Adrenal gland (tissue), 12 donors: ENCODE measurements around the gene HELZ. TPM values are rescaled to one million over a fixed set of nuclear protein-coding genes. Genes with fewer than 3 reads are reported as not detected.
"Not testable (repeated sequence)": the region's sequence is repeated elsewhere in the genome, so short reads cannot be mapped to it uniquely, and the experiment has no call there.

Experiments
- DNase-seq, 7 donors: peaks; one replicate each; pipeline ENCODE4 v3.0.0-alpha.2; 2019 to 2020
- H3K27ac ChIP-seq, 5 donors: fragments of 200-600 bp; sonication (generic) in 4 of 5; 1 replicate in 3 of 5; 2 replicates in 2 of 5; pipeline versions ENCODE4 v1.5.1 to v1.8.0; 2016 to 2020; ENCODE audit warnings: mild to moderate bottlenecking in 1 of 5
- H3K27me3 ChIP-seq: fragments of 200-600 bp; 2 replicates; pipeline ENCODE4 v1.8.0; 2021
- H3K36me3 ChIP-seq, 2 donors: fragments of 200-600 bp; replicated peaks in 1 of 2; 1 replicate in 1 of 2; 2 replicates in 1 of 2; pipeline versions ENCODE4 v1.5.1 to v1.8.0; 2018 to 2022
- H3K4me1 ChIP-seq, 2 donors: fragments of 200-600 bp; replicated peaks in 1 of 2; 1 replicate in 1 of 2; 2 replicates in 1 of 2; pipeline versions ENCODE4 v1.5.1 to v1.8.0; 2018 to 2021
- H3K4me3 ChIP-seq, 4 donors: fragments of 200-600 bp; sonication (generic) in 3 of 4; one replicate each; pipeline ENCODE4 v1.5.1; 2016 to 2018
- H3K9me3 ChIP-seq, 3 donors: fragments of 200-600 bp; sonication (generic) in 1 of 3; replicated peaks in 1 of 3; 1 replicate in 2 of 3; 2 replicates in 1 of 3; pipeline versions ENCODE4 v1.5.1 to v1.8.0; 2016 to 2021
- CTCF ChIP-seq, 6 experiments: fragments of 450-650 bp in 4 of 6; fragments of 200-600 bp in 2 of 6; sonication (generic) in 1 of 6; IDR thresholded peaks; 1 replicate in 5 of 6; 2 replicates in 1 of 6; pipeline versions ENCODE4 v1.5.1 to v1.8.0; 2016 to 2021; ENCODE audit warnings: antibody characterized with exemption in 6 of 6, mild to moderate bottlenecking in 2 of 6, moderate library complexity in 1 of 6
- POLR2A ChIP-seq, 2 donors: fragments of 450-650 bp; IDR thresholded peaks; one replicate each; pipeline ENCODE4 v1.6.1; 2017; ENCODE audit warnings: antibody characterized with exemption in 2 of 2, mild to moderate bottlenecking in 2 of 2, moderate library complexity in 1 of 2
- WGBS, 4 donors: extraction: QIAGEN DNeasy Blood & Tissue Kit in 2 of 4; methylation state at CpG; one replicate each; pipeline versions ENCODE4 v1.1.5 to v1.1.7; 2013 to 2017; 5-methylcytosine and 5-hydroxymethylcytosine counted together
- intact Hi-C, 2 donors: fragments of 100-400 bp; cut with DNase I; formaldehyde crosslinking; loops; one replicate each; pipeline versions ENCODE4 v1.14.1 to v1.15.0; 2022 to 2023
- polyA plus RNA-seq, 3 donors: library from polyadenylated mRNA; stranded (reverse); fragments of 200-250 nt in 2 of 3; fragments of 350-450 nt in 1 of 3; fragmentation: Illumina TruSeq in 1 of 3; extraction: RNeasy Lipid Tissue Mini Kit (QIAGEN cat#74804) in 1 of 3; gene quantifications; one replicate each; pipeline ENCODE4 v1.2.3, GENCODE V29; 2013 to 2014
- total RNA-seq, 9 donors: library from RNA; depleted of rRNA in 4 of 9; stranded (reverse); fragments of >200 nt in 4 of 9; fragments of 120-200 nt in 1 of 9; fragmentation: NEBNext Ultra II Directional in 1 of 9; extraction: Animal tissue kit (Norgen Biotek cat#: 25700) in 1 of 9; gene quantifications; one replicate each; pipeline versions ENCODE4 v1.1.0 to v1.2.4, GENCODE V29; 2013 to 2023
- donor health status: healthy with polysubstance abuse.
- donor health status: Bipolar disorder and iron deficiency.
- donor health status: DM: yes; HTN: yes; CAD: no.
- donor health status: DM: no; HTN: no; CAD: no.
- donor health status: DM: no; HTN: no; CAD: no.
- donor health status: DM: yes; HTN: yes; CAD: no.

HELZ gene
- total and polyA plus RNA-seq, 12 donors: 3.1 to 88.0 (median 47.9) TPM

- TF ChIP-seq CTCF (IDR thresholded peaks at IDR 0.05) (no peak), POLR2A (IDR thresholded peaks at IDR 0.05) (no peak)
- WGBS, 4 donors: 51 to 70% (median 65%) methylated on average over 3 to 11 of the region's 11 CpGs
- H3K4me3 ChIP-seq: no peak overlapping the region
- no peak overlapping the region for H3K27ac ChIP-seq
- intact Hi-C loops: no loop called here
- H3K27me3 ChIP-seq: no peaks in the 10 kb centered on the region
- peak in 1 of 7 donors; percentile 31 for DNase-seq
- no peaks in the 10 kb centered on the region for H3K9me3 ChIP-seq
- no peaks in the 10 kb centered on the region for H3K36me3 ChIP-seq
- H3K4me1 ChIP-seq: peaks cover 12% of the 10 kb centered on the region in 2 donors
These were observed 202.8 kb downstream of the HELZ start for GRCh38 chr17:67041941-67042899.

DNA sequence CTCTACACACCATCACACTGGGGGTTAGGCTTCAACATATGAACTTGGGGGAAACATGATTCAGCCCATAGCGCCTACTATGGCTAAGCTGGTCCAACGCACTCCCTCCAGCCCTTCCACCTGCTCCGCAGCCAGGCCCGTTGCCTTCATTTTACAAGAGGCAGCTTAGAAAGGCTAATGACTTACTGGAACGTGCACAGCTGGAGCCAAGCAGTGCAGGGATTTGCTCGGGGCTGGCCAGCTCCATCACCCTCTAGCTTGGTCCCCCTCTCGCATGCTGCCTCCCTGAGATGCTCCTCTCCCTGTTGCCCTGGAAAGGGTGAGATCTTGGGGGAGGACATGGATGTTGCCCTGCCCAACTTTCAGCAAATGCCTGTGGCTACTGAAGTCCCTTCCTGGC is 203.5 kb downstream of the HELZ start:
- TF ChIP-seq POLR2A (IDR thresholded peaks at IDR 0.05): no peak
- no peak for TF ChIP-seq CTCF (IDR thresholded peaks at IDR 0.05)
- Histone ChIP-seq H3K36me3 (no peaks in the 10 kb centered on the region), H3K4me3 (no peak overlapping the region), H3K27me3 (no peaks in the 10 kb centered on the region), H3K4me1 (peaks cover 12% of the 10 kb centered on the region in 2 donors), H3K9me3 (no peaks in the 10 kb centered on the region), H3K27ac (no peak overlapping the region)
- no peak for DNase-seq
- intact Hi-C loops: no loop called here
- 85 to 100% (median 89%) methylated on average over 5 to 7 of the region's 7 CpGs for whole genome bisulfite sequencing, 4 donors

DNA sequence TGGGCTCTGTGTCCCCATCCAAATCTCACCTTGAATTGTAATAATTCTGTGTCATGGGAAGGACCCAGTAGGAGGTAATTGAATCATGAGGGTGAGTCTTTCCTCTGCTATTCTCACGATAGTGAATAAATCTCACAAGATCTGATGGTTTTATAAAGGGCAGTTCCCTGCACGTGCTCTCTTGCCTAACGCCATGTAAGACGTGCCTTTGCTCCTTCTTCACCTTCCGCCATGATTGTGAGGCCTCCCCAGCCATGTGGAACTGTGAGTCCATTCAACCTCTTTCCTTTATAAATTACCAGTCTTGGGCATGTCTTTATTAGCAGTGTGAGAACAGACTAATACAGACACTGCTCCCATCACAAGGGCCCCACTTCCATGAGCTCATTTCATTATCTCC is 203.9 kb downstream of the HELZ start:
- H3K27me3 ChIP-seq, H3K27ac ChIP-seq, DNase-seq, H3K36me3 ChIP-seq, intact Hi-C loops, H3K4me3 ChIP-seq, H3K9me3 ChIP-seq: not testable (repeated sequence)
- WGBS, 4 donors: 92 to 95% (median 94%) methylated on average over 5 of the region's 5 CpGs
- H3K4me1 ChIP-seq: peaks cover 12% of the 10 kb centered on the region in 2 donors

GRCh38 chr17:67040652-67041051 is 204.3 kb downstream of the HELZ start:
- no peak overlapping the region for H3K27ac ChIP-seq
- H3K9me3 ChIP-seq: no peaks in the 10 kb centered on the region
- peaks cover 12% of the 10 kb centered on the region in 2 donors for H3K4me1 ChIP-seq
- DNase-seq: no peak
- TF ChIP-seq POLR2A (IDR thresholded peaks at IDR 0.05) (no peak), CTCF (IDR thresholded peaks at IDR 0.05) (no peak)
- no peaks in the 10 kb centered on the region for H3K27me3 ChIP-seq
- no peaks in the 10 kb centered on the region for H3K36me3 ChIP-seq
- 91 to 97% (median 94%) methylated on average over 6 of the region's 6 CpGs for WGBS, 4 donors
- no peak overlapping the region for H3K4me3 ChIP-seq
- intact Hi-C loops: no loop called here
